HepG2 (cell line): ENCODE results near the gene PLB1.

ENCODE experiments used
- BORCS8-MEF2B ChIP-seq: sonication (generic); formaldehyde crosslinking; IDR thresholded peaks from 2 replicates; pipeline ENCODE4 v1.8.0; 2022; ENCODE audit warnings: mild to moderate bottlenecking, missing genetic modification reagents
- EZH2 ChIP-seq: conservative IDR thresholded peaks from 2 replicates; pipeline ENCODE4 v1.6.1; 2012; ENCODE audit warnings: mild to moderate bottlenecking, low read depth, low read length, moderate library complexity
- MYNN ChIP-seq: sonication (generic); formaldehyde crosslinking; IDR thresholded peaks from 2 replicates; pipeline ENCODE4 v1.4.0; 2020; ENCODE audit warnings: mild to moderate bottlenecking, low read depth, missing genetic modification reagents
- SMARCE1 ChIP-seq: fragments of 450-650 bp; IDR thresholded peaks from 2 replicates; pipeline ENCODE4 v1.6.1; 2017; ENCODE audit warnings: borderline replicate concordance
- TMF1 ChIP-seq: sonication (generic); formaldehyde crosslinking; IDR thresholded peaks from 2 replicates; pipeline ENCODE4 v1.8.1; 2022; ENCODE audit warnings: low read depth, missing genetic modification reagents
- ZNF205 ChIP-seq: IDR thresholded peaks from 2 replicates; pipeline ENCODE4 v1.6.1; 2018; ENCODE audit warnings: missing biosample characterization, missing genetic modification reagents
- ZNF792 ChIP-seq: IDR thresholded peaks from 2 replicates; pipeline ENCODE4 v1.6.1; 2016
- TF ChIP-seq, protein P1 (sequence below): sonication (generic); formaldehyde crosslinking; IDR thresholded peaks from 2 replicates; pipeline ENCODE4 v1.5.0; 2020; ENCODE audit warnings: mild to moderate bottlenecking, missing genetic modification reagents, moderate library complexity
- TF ChIP-seq, protein P2 (sequence below): sonication (generic); formaldehyde crosslinking; IDR thresholded peaks from 2 replicates; pipeline ENCODE4 v1.5.0; 2020; ENCODE audit warnings: mild to moderate bottlenecking, missing genetic modification reagents
- TF ChIP-seq, protein P3 (sequence below): sonication (generic); formaldehyde crosslinking; IDR thresholded peaks from 2 replicates; pipeline ENCODE4 v1.4.0; 2020; ENCODE audit warnings: mild to moderate bottlenecking, missing genetic modification reagents
- TF ChIP-seq, protein P4 (sequence below): sonication (generic); formaldehyde crosslinking; conservative IDR thresholded peaks from 2 replicates; pipeline ENCODE4 v1.8.0; 2022; ENCODE audit warnings: low read depth, missing genetic modification reagents
- TF ChIP-seq, protein P5 (sequence below): sonication (generic); formaldehyde crosslinking; IDR thresholded peaks from 2 replicates; pipeline ENCODE4 v1.5.0; 2020; ENCODE audit warnings: missing genetic modification reagents

DNA sequence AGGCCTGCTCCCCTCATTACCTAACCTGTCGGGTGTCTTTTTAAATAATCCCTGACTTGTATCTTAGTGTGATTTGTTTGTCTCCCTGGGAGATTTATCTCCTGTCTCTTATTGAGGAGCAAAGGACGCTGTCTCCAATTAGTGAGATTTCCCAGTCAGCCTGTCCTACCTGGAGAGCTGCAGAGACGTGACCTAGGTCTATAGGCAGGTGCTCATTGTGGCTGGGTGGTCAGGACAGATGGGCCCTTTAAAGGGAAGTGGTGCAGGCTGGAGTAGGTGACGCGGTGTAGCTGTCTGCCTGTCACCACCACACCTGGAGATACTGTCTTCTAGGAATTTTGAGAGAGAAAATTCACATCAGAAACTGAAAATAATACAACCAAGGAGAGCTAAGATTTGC, 28.0 kb downstream of the PLB1 start:
- TF ChIP-seq, protein P1, sequence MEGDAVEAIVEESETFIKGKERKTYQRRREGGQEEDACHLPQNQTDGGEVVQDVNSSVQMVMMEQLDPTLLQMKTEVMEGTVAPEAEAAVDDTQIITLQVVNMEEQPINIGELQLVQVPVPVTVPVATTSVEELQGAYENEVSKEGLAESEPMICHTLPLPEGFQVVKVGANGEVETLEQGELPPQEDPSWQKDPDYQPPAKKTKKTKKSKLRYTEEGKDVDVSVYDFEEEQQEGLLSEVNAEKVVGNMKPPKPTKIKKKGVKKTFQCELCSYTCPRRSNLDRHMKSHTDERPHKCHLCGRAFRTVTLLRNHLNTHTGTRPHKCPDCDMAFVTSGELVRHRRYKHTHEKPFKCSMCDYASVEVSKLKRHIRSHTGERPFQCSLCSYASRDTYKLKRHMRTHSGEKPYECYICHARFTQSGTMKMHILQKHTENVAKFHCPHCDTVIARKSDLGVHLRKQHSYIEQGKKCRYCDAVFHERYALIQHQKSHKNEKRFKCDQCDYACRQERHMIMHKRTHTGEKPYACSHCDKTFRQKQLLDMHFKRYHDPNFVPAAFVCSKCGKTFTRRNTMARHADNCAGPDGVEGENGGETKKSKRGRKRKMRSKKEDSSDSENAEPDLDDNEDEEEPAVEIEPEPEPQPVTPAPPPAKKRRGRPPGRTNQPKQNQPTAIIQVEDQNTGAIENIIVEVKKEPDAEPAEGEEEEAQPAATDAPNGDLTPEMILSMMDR = no peak
- no peak for TF ChIP-seq ZNF792 (CRISPR knock-in tag)
- TF ChIP-seq, protein P2, sequence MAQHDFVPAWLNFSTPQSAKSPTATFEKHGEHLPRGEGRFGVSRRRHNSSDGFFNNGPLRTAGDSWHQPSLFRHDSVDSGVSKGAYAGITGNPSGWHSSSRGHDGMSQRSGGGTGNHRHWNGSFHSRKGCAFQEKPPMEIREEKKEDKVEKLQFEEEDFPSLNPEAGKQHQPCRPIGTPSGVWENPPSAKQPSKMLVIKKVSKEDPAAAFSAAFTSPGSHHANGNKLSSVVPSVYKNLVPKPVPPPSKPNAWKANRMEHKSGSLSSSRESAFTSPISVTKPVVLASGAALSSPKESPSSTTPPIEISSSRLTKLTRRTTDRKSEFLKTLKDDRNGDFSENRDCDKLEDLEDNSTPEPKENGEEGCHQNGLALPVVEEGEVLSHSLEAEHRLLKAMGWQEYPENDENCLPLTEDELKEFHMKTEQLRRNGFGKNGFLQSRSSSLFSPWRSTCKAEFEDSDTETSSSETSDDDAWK (CRISPR knock-in tag) = no peak
- TF ChIP-seq BORCS8-MEF2B (CRISPR knock-in tag) = no peak
- no peak for TF ChIP-seq EZH2
- TF ChIP-seq SMARCE1 = no peak
- TF ChIP-seq MYNN (CRISPR knock-in tag) = no peak
- TF ChIP-seq, protein P3, sequence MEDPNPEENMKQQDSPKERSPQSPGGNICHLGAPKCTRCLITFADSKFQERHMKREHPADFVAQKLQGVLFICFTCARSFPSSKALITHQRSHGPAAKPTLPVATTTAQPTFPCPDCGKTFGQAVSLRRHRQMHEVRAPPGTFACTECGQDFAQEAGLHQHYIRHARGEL = no peak
- TF ChIP-seq ZNF205 = no peak
- no peak for TF ChIP-seq TMF1 (CRISPR knock-in tag)
- TF ChIP-seq, protein P4, sequence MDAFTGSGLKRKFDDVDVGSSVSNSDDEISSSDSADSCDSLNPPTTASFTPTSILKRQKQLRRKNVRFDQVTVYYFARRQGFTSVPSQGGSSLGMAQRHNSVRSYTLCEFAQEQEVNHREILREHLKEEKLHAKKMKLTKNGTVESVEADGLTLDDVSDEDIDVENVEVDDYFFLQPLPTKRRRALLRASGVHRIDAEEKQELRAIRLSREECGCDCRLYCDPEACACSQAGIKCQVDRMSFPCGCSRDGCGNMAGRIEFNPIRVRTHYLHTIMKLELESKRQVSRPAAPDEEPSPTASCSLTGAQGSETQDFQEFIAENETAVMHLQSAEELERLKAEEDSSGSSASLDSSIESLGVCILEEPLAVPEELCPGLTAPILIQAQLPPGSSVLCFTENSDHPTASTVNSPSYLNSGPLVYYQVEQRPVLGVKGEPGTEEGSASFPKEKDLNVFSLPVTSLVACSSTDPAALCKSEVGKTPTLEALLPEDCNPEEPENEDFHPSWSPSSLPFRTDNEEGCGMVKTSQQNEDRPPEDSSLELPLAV = no peak
- TF ChIP-seq, protein P5, sequence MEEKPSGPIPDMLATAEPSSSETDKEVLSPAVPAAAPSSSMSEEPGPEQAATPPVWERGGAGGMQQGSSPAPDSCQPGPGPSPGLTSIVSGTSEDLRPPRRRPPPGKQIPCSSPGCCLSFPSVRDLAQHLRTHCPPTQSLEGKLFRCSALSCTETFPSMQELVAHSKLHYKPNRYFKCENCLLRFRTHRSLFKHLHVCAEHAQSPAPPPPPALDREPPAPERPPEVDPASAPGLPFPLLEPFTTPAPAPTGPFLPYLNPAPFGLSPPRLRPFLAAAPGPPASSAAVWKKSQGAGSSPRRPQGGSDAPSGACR (CRISPR knock-in tag) = no peak
